ENCODE measurements around the gene LRRIQ4.

GRCh38 chr3:169813757-169814517 is 1.3 kb downstream of the LRRIQ4 start:
- TF ChIP-seq CTCF (conservative IDR thresholded peaks at IDR 0.05 in 1 of 2, IDR thresholded peaks at IDR 0.05 in 1 of 2; ENCODE audit: low read depth in 1 of 2, low read length in 2 of 2) (peak in 1 of 2 donors; percentile 25), EZH2 (IDR thresholded peaks at IDR 0.05; ENCODE audit: low read length, missing control alignments) (no peak)

All from fibroblast of lung (primary cell).